Stimulated activated CD8-positive, alpha-beta memory T cell treated with anti-CD3 and anti-CD28 coated beads, Interleukin-12 subunit alpha, Interleukin-12 subunit beta, amount 100 ng/mL, for 24 hours (primary cell): ENCODE data around the gene UVSSA.
"Not testable (repeated sequence)": the region's sequence is repeated elsewhere in the genome, so short reads cannot be mapped to it uniquely, and the experiment has no call there.

Experiments
- DNase-seq: peaks from one replicate; pipeline ENCODE4 v3.0.0-alpha.2; 2020; ENCODE audit errors: extremely low read depth

Gene UVSSA

GRCh38 chr4:1363513-1363912 is 16.5 kb downstream of the UVSSA start:
- DNase-seq = no peak

GRCh38 chr4:1364217-1364616 is 17.2 kb downstream of the UVSSA start:
- DNase-seq = no peak

- DNase-seq = no peak
Measured at GRCh38 chr4:1364748-1365147, 17.7 kb downstream of the UVSSA start.

- DNase-seq = no peak
Measured at GRCh38 chr4:1365271-1366178, 18.5 kb downstream of the UVSSA start.

GRCh38 chr4:1366371-1367229 is 19.6 kb downstream of the UVSSA start:
- no peak for DNase-seq

- no peak for DNase-seq
Measured at GRCh38 chr4:1367230-1367935, 20.4 kb downstream of the UVSSA start.

GRCh38 chr4:1367936-1368289 is 20.9 kb downstream of the UVSSA start:
- no peak for DNase-seq

GRCh38 chr4:1368421-1369090 is 21.5 kb downstream of the UVSSA start:
- DNase-seq = no peak

GRCh38 chr4:1369091-1369450 is 22.1 kb downstream of the UVSSA start:
- no peak for DNase-seq

GRCh38 chr4:1369479-1370079 is 22.6 kb downstream of the UVSSA start:
- no peak for DNase-seq

GRCh38 chr4:1370321-1371124 is 23.5 kb downstream of the UVSSA start:
- no peak for DNase-seq

GRCh38 chr4:1371176-1372165 is 24.5 kb downstream of the UVSSA start:
- no peak for DNase-seq

GRCh38 chr4:1372576-1372975 is 25.6 kb downstream of the UVSSA start:
- DNase-seq = not testable (repeated sequence)

GRCh38 chr4:1373892-1374705 is 27.1 kb downstream of the UVSSA start:
- no peak for DNase-seq

GRCh38 chr4:1374706-1375045 is 27.7 kb downstream of the UVSSA start:
- DNase-seq = no peak

- no peak for DNase-seq
Measured at GRCh38 chr4:1375051-1375721, 28.2 kb downstream of the UVSSA start.

- no peak for DNase-seq
Measured at GRCh38 chr4:1375761-1376322, 28.8 kb downstream of the UVSSA start.
